Cardiac muscle cell (in vitro differentiated cells and primary cell): Measurements from ENCODE around the gene SLC12A7. TPM values are rescaled to one million over a fixed set of nuclear protein-coding genes. Genes with fewer than 3 reads are reported as not detected.

ENCODE experiments used
- DNase-seq, 2 donors: peaks; one replicate each; pipeline versions ENCODE4 v3.0.0 to v3.0.0-alpha.2; 2010 to 2017; ENCODE audit warnings: low read depth in 1 of 2, low spot score in 1 of 2
- H3K27ac ChIP-seq: fragments of 200-600 bp; sonication (generic); 2 replicates; pipeline ENCODE4 v1.5.1; 2016
- H3K27me3 ChIP-seq: fragments of 200-600 bp; sonication (generic); 2 replicates; pipeline ENCODE4 v1.6.0; 2016; ENCODE audit warnings: control low read depth
- H3K36me3 ChIP-seq: fragments of 200-600 bp; sonication (generic); 2 replicates; pipeline ENCODE4 v1.5.1; 2016; ENCODE audit warnings: control low read depth
- H3K4me1 ChIP-seq: fragments of 200-600 bp; sonication (generic); 2 replicates; pipeline ENCODE4 v1.8.1; 2017; ENCODE audit warnings: low read depth, mild to moderate bottlenecking, mixed run types
- H3K4me3 ChIP-seq: fragments of 200-600 bp; sonication (generic); 2 replicates; pipeline ENCODE4 v1.5.1; 2016; ENCODE audit warnings: mild to moderate bottlenecking
- H3K9me3 ChIP-seq: fragments of 200-600 bp; sonication (generic); 2 replicates; pipeline ENCODE4 v1.5.1; 2017; ENCODE audit warnings: low read depth, mild to moderate bottlenecking, control low read depth
- polyA plus RNA-seq: library from polyadenylated mRNA; unstranded; fragments of >200 nt; fragmentation: Nextera tagmentation; extraction: Ambion mirVana; gene quantifications from 2 replicates; pipeline ENCODE4 v1.2.1, GENCODE V29; 2016
- total RNA-seq: library from RNA; depleted of rRNA; stranded (reverse); fragments of >200 nt; gene quantifications from 2 replicates; pipeline ENCODE4 v1.2.3, GENCODE V29; 2016
- TF ChIP-seq, protein P1 (sequence below): IDR thresholded peaks from 2 replicates; pipeline ENCODE4 v1.5.1; 2012; ENCODE audit warnings: low read depth, mild to moderate bottlenecking, low read length

SLC12A7 gene
- total and polyA plus RNA-seq, 2 experiments from 2014 or later: 14.1 to 29.9 TPM

DNA sequence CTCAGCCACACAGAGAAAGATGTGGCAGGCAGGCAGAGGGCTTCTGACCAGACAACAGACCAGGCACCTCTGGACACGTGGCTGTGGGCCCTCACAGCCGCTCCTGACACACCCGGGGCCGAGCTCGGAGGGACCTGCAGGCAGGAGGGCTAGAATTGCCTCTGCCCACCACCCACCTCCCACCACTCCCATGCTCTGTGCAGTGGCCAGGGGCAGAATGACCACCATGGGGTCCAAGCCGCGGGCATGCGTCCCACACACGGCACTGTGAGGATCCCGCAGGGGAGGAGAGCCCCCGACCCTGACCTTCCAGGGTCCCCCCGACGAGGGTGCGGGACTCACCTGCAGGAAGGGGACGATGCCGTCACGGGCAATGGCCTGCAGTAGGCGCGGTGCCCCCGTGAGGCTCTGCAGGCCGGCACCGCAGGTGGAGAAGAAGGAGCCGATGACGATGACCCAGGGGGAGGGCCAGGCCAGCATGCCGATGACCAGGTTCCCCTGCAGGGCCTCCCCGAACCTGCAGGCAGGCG is 34.3 kb downstream of the SLC12A7 start:
- no peak overlapping the region for H3K27ac ChIP-seq
- H3K36me3 ChIP-seq: peaks cover 6% of the 10 kb centered on the region
- TF ChIP-seq, protein P1, sequence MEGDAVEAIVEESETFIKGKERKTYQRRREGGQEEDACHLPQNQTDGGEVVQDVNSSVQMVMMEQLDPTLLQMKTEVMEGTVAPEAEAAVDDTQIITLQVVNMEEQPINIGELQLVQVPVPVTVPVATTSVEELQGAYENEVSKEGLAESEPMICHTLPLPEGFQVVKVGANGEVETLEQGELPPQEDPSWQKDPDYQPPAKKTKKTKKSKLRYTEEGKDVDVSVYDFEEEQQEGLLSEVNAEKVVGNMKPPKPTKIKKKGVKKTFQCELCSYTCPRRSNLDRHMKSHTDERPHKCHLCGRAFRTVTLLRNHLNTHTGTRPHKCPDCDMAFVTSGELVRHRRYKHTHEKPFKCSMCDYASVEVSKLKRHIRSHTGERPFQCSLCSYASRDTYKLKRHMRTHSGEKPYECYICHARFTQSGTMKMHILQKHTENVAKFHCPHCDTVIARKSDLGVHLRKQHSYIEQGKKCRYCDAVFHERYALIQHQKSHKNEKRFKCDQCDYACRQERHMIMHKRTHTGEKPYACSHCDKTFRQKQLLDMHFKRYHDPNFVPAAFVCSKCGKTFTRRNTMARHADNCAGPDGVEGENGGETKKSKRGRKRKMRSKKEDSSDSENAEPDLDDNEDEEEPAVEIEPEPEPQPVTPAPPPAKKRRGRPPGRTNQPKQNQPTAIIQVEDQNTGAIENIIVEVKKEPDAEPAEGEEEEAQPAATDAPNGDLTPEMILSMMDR: no peak
- no peaks in the 10 kb centered on the region for H3K4me1 ChIP-seq
- H3K4me3 ChIP-seq: no peak overlapping the region
- DNase-seq: no peak
- no peaks in the 10 kb centered on the region for H3K27me3 ChIP-seq
- H3K9me3 ChIP-seq: no peaks in the 10 kb centered on the region

- TF ChIP-seq, protein P1: no peak
- no peak overlapping the region for H3K4me3 ChIP-seq
- no peaks in the 10 kb centered on the region for H3K9me3 ChIP-seq
- H3K4me1 ChIP-seq: no peaks in the 10 kb centered on the region
- no peak overlapping the region for H3K27ac ChIP-seq
- H3K27me3 ChIP-seq: no peaks in the 10 kb centered on the region
- no peak for DNase-seq
- peaks cover 6% of the 10 kb centered on the region for H3K36me3 ChIP-seq
Measured at GRCh38 chr5:1077026-1077425, 34.8 kb downstream of the SLC12A7 start.

DNA sequence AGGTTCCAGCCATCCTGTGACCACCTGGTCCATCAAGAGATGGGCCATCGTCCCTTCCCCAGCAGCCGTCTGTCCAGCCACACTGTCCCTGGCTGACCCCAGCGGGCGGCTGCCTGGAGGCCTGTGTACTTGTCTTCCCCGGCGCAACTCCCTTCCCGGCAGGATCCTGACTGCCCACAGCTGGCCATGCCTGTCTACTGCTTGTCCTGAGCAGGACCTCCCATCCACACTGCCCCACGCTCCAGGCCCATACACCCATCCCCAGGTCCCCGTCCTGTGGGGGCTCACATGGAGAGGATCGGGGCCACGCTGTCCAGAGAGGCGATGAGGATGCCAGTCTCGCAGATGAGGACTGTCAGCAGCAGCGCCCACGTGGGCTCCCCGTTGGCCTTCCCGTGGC is 35.5 kb downstream of the SLC12A7 start:
- H3K27ac ChIP-seq: no peak overlapping the region
- no peaks in the 10 kb centered on the region for H3K9me3 ChIP-seq
- no peaks in the 10 kb centered on the region for H3K27me3 ChIP-seq
- no peak overlapping the region for H3K4me3 ChIP-seq
- TF ChIP-seq, protein P1: no peak
- peaks cover 6% of the 10 kb centered on the region for H3K36me3 ChIP-seq
- no peaks in the 10 kb centered on the region for H3K4me1 ChIP-seq
- no peak for DNase-seq

- no peaks in the 10 kb centered on the region for H3K4me1 ChIP-seq
- TF ChIP-seq, protein P1: no peak
- peaks cover 6% of the 10 kb centered on the region for H3K36me3 ChIP-seq
- H3K4me3 ChIP-seq: no peak overlapping the region
- H3K27ac ChIP-seq: no peak overlapping the region
- no peaks in the 10 kb centered on the region for H3K9me3 ChIP-seq
- no peaks in the 10 kb centered on the region for H3K27me3 ChIP-seq
- DNase-seq: no peak
Measured at GRCh38 chr5:1075931-1076330, 35.9 kb downstream of the SLC12A7 start.

DNA sequence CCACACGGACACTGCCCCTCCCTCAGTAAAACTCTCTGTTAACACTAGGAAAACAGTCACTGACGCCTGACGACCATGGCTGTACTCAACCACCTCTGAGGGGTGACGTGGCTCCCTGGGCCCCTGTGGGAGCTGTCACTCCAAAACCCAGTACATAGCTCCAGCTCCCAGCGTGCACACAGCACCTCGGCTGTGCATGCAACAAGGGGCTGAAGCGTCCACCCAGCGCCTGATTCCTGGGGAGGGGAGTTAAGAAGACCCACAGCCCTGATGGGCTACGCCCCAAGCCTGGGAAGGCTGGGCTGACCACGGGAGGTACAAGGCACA is 36.3 kb downstream of the SLC12A7 start:
- H3K27me3 ChIP-seq: no peaks in the 10 kb centered on the region
- no peaks in the 10 kb centered on the region for H3K4me1 ChIP-seq
- TF ChIP-seq, protein P1: no peak
- no peak for DNase-seq
- H3K4me3 ChIP-seq: no peak overlapping the region
- H3K27ac ChIP-seq: no peak overlapping the region
- H3K36me3 ChIP-seq: peaks cover 6% of the 10 kb centered on the region
- no peaks in the 10 kb centered on the region for H3K9me3 ChIP-seq
